Measurements from ENCODE around the gene ATAD3A.
"Not testable (repeated sequence)": the region's sequence is repeated elsewhere in the genome, so short reads cannot be mapped to it uniquely, and the experiment has no call there.

ATAD3A gene

GRCh38 chr1:1540818-1541628, 29.1 kb downstream of the ATAD3A start:
- DNase-seq, result no peak

- no peak for DNase-seq
Observed at GRCh38 chr1:1541956-1542765, 30.2 kb downstream of the ATAD3A start.

- no peak for DNase-seq
Observed at GRCh38 chr1:1542766-1543705, 31.1 kb downstream of the ATAD3A start.

- no peak for DNase-seq
Observed at GRCh38 chr1:1543706-1544099, 31.7 kb downstream of the ATAD3A start.

GRCh38 chr1:1544544-1544943, 32.6 kb downstream of the ATAD3A start:
- no peak for DNase-seq

- no peak for DNase-seq
Observed at GRCh38 chr1:1545946-1546737, 34.2 kb downstream of the ATAD3A start.

GRCh38 chr1:1547011-1547410, 35.0 kb downstream of the ATAD3A start:
- DNase-seq, result no peak

- no peak for DNase-seq
Observed at GRCh38 chr1:1547476-1547875, 35.5 kb downstream of the ATAD3A start.

- DNase-seq, result no peak
Observed at GRCh38 chr1:1548591-1548990, 36.6 kb downstream of the ATAD3A start.

- DNase-seq, result no peak
Observed at GRCh38 chr1:1550087-1550486, 38.1 kb downstream of the ATAD3A start.

- DNase-seq, result no peak
Observed at GRCh38 chr1:1550591-1551432, 38.9 kb downstream of the ATAD3A start.

GRCh38 chr1:1551524-1552262, 39.7 kb downstream of the ATAD3A start:
- DNase-seq, result no peak

- DNase-seq, result no peak
Observed at GRCh38 chr1:1552263-1552639, 40.3 kb downstream of the ATAD3A start.

- DNase-seq, result no peak
Observed at GRCh38 chr1:1553821-1554494, 42.0 kb downstream of the ATAD3A start.

GRCh38 chr1:1554550-1554925, 42.6 kb downstream of the ATAD3A start:
- DNase-seq, result no peak

GRCh38 chr1:1554926-1555915, 43.3 kb downstream of the ATAD3A start:
- DNase-seq, result no peak

GRCh38 chr1:1556505-1556904, 44.5 kb downstream of the ATAD3A start:
- DNase-seq, result no peak

GRCh38 chr1:1556961-1557360, 45.0 kb downstream of the ATAD3A start:
- not testable (repeated sequence) for DNase-seq

- DNase-seq, result not testable (repeated sequence)
Observed at GRCh38 chr1:1557688-1558087, 45.7 kb downstream of the ATAD3A start.

Measured in NCI-H524 (cell line).